Esophagus mucosa (tissue), 1 donor: Measurements from ENCODE around the gene S100A7A. TPM values are rescaled to one million over a fixed set of nuclear protein-coding genes. Genes with fewer than 3 reads are reported as not detected.
"Not testable (repeated sequence)": the region's sequence is repeated elsewhere in the genome, so short reads cannot be mapped to it uniquely, and the experiment has no call there.

Experiments used
- ATAC-seq: fragments of 200-7000 bp; cut with Tn5 transposase; one replicate; pipeline ENCODE4 v1.9.1; 2020
- total RNA-seq: library from RNA; stranded (reverse); gene quantifications from one replicate; pipeline ENCODE4 v1.2.4, GENCODE V29; 2023
- donor health status: DM: yes; HTN: yes; CAD: no.

Gene S100A7A
- total RNA-seq, 1 donor from 2014 or later: 24.6 TPM

- no peak for ATAC-seq
These were observed 20.5 kb upstream of the S100A7A start for GRCh38 chr1:153395776-153396175.

GRCh38 chr1:153396461-153396860 lies 19.9 kb upstream of the S100A7A start:
- no peak for ATAC-seq

GRCh38 chr1:153397051-153397923 lies 19.0 kb upstream of the S100A7A start:
- ATAC-seq: no peak

- no peak for ATAC-seq
These were observed 18.2 kb upstream of the S100A7A start for GRCh38 chr1:153397924-153398651.

GRCh38 chr1:153399401-153400055 lies 16.8 kb upstream of the S100A7A start:
- ATAC-seq: no peak

- ATAC-seq: peak; percentile 25
These were observed 16.1 kb upstream of the S100A7A start for GRCh38 chr1:153400244-153400643.

- ATAC-seq: no peak
These were observed 14.9 kb upstream of the S100A7A start for GRCh38 chr1:153401461-153401860.

GRCh38 chr1:153402226-153402625 lies 14.1 kb upstream of the S100A7A start:
- ATAC-seq: no peak

- ATAC-seq: no peak
These were observed 12.8 kb upstream of the S100A7A start for GRCh38 chr1:153403421-153404085.

GRCh38 chr1:153404086-153404635 lies 12.2 kb upstream of the S100A7A start:
- ATAC-seq: no peak

- ATAC-seq: peak; percentile 64
These were observed 11.6 kb upstream of the S100A7A start for GRCh38 chr1:153404768-153405167.

GRCh38 chr1:153405825-153406599 lies 10.3 kb upstream of the S100A7A start:
- peak; percentile 44 for ATAC-seq

GRCh38 chr1:153407274-153407673 lies 9.0 kb upstream of the S100A7A start:
- not testable (repeated sequence) for ATAC-seq

GRCh38 chr1:153413961-153414360 lies 2.4 kb upstream of the S100A7A start:
- not testable (repeated sequence) for ATAC-seq

- no peak for ATAC-seq
These were observed 992 bp downstream of the S100A7A start for GRCh38 chr1:153417136-153417888.

- not testable (repeated sequence) for ATAC-seq
These were observed 2.6 kb downstream of the S100A7A start for GRCh38 chr1:153418758-153419435.

GRCh38 chr1:153419436-153419793 lies 3.1 kb downstream of the S100A7A start:
- not testable (repeated sequence) for ATAC-seq

GRCh38 chr1:153420306-153420705 lies 4.0 kb downstream of the S100A7A start:
- ATAC-seq: no peak

GRCh38 chr1:153422450-153423068 lies 6.2 kb downstream of the S100A7A start:
- ATAC-seq: peak; percentile 65

- ATAC-seq: no peak
These were observed 10.5 kb downstream of the S100A7A start for GRCh38 chr1:153426809-153427208.
